ENCODE results near the gene SPRY4.
"Not testable (repeated sequence)": the region's sequence is repeated elsewhere in the genome, so short reads cannot be mapped to it uniquely, and the experiment has no call there.

The SPRY4 gene

GRCh38 chr5:142324871-142325724 lies at the start of gene SPRY4:
SPRY4 (minus strand) TSS chr5:142325021; CDS start chr5:142315108, 9,913 bp downstream.
- DNase-seq = peak; percentile 92

GRCh38 chr5:142368529-142368928 lies 43.7 kb upstream of the SPRY4 start:
- no peak for DNase-seq

- DNase-seq = no peak
These were observed 41.2 kb upstream of the SPRY4 start for GRCh38 chr5:142366007-142366406.

- peak; percentile 20 for DNase-seq
These were observed 39.7 kb upstream of the SPRY4 start for GRCh38 chr5:142364251-142365145.

GRCh38 chr5:142363619-142363963 lies 38.8 kb upstream of the SPRY4 start:
- no peak for DNase-seq

- DNase-seq = not testable (repeated sequence)
These were observed 37.4 kb upstream of the SPRY4 start for GRCh38 chr5:142362193-142362592.

GRCh38 chr5:142360607-142361120 lies 35.8 kb upstream of the SPRY4 start:
- no peak for DNase-seq

GRCh38 chr5:142360051-142360498 lies 35.3 kb upstream of the SPRY4 start:
- DNase-seq = no peak

- no peak for DNase-seq
These were observed 33.8 kb upstream of the SPRY4 start for GRCh38 chr5:142358648-142359047.

GRCh38 chr5:142358121-142358520 lies 33.3 kb upstream of the SPRY4 start:
- no peak for DNase-seq

- no peak for DNase-seq
These were observed 32.8 kb upstream of the SPRY4 start for GRCh38 chr5:142357469-142358090.

- peak; percentile 89 for DNase-seq
These were observed 32.1 kb upstream of the SPRY4 start for GRCh38 chr5:142356716-142357468.

GRCh38 chr5:142356349-142356715 lies 31.5 kb upstream of the SPRY4 start:
- DNase-seq = no peak

- no peak for DNase-seq
These were observed 28.3 kb upstream of the SPRY4 start for GRCh38 chr5:142353071-142353472.

- no peak for DNase-seq
These were observed 25.2 kb upstream of the SPRY4 start for GRCh38 chr5:142350021-142350420.

GRCh38 chr5:142346706-142347105 lies 21.9 kb upstream of the SPRY4 start:
- DNase-seq = no peak

- not testable (repeated sequence) for DNase-seq
These were observed 20.1 kb upstream of the SPRY4 start for GRCh38 chr5:142344915-142345314.

GRCh38 chr5:142343531-142343930 lies 18.7 kb upstream of the SPRY4 start:
- no peak for DNase-seq

- no peak for DNase-seq
These were observed 17.5 kb upstream of the SPRY4 start for GRCh38 chr5:142342128-142342981.

- DNase-seq = no peak
These were observed 15.0 kb upstream of the SPRY4 start for GRCh38 chr5:142339781-142340180.

GRCh38 chr5:142334538-142334937 lies 9.7 kb upstream of the SPRY4 start:
- no peak for DNase-seq

All from suppressor macrophage treated with lipopolysaccharide for 4 hours (primary cell).